ENCODE measurements around the gene MBP.

Gene MBP

DNA sequence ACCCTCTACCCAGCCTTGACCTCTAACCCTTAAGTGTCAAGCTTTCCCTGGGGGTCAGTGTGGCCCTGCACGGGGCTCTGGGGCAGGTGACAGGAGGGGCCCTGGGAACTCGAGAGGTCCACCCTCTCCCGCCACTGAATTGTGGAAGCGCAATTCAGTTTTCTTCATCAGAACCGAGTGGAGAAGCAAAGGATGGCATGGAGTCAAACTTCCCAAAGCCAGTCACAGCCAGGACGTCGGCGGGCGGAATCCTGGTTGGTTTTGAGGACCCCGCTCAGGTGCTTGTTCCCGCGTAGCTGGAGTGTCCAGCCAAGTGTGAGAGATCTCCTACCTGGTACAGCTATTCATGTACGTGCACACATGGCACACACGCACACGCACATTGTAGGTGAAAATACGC is 62.0 kb downstream of the MBP start:
- peaks cover 97% of the 10 kb centered on the region for H3K4me1 Mint-ChIP-seq (ENCODE audit: low read depth)
- no peak overlapping the region for H3K4me3 Mint-ChIP-seq
- peaks cover 28% of the 10 kb centered on the region for H3K36me3 Mint-ChIP-seq (ENCODE audit: low read depth)
- H3K27ac Mint-ChIP-seq, result peak overlapping the region; percentile 83
- H3K9me3 Mint-ChIP-seq, result no peaks in the 10 kb centered on the region
- H3K27me3 Mint-ChIP-seq, result no peaks in the 10 kb centered on the region

DNA sequence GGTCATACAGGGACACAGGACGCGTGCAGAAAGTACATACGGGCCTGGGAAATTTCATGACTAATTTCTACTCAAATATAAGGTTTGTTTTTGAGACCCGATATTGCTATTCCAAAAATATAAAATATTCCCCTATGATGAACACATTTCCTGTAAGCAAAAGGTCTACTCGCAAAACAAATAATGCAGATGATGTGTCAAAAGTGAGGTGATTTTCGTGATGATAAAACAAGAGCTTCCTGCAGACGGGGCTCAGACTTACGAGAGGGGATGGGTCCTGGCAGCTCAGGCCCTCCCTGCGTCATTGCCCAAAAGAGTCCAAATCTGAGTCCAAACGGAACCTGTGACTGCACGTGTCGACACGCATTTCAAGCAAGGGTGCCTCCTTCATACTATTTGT is 62.7 kb downstream of the MBP start:
- peak overlapping the region; percentile 83 for H3K27ac Mint-ChIP-seq
- peak overlapping the region; percentile 44 for H3K4me3 Mint-ChIP-seq
- H3K36me3 Mint-ChIP-seq (ENCODE audit: low read depth), result peaks cover 31% of the 10 kb centered on the region
- peaks cover 96% of the 10 kb centered on the region for H3K4me1 Mint-ChIP-seq (ENCODE audit: low read depth)
- H3K9me3 Mint-ChIP-seq, result no peaks in the 10 kb centered on the region
- no peaks in the 10 kb centered on the region for H3K27me3 Mint-ChIP-seq

DNA sequence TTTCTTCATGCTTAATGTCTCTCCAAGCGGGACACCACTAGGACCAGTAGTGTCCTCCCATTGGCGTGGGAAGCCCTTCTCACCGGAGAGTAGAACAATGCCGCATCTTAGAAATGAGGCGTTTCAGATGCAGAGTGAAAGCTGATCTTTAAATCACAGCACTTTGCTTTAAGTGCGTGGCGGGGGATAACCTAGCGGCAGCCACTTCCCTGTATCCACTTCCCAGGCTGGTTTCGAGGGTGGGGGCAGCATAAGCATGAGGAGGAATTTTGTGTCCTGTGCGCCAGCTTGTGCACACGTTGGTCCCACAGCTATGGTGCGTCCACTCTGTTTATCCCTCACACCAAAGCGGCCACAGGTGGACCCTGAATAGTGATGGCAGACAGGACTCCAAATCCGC is 63.1 kb downstream of the MBP start:
- Mint-ChIP-seq H3K4me3 (no peak overlapping the region), H3K27me3 (no peaks in the 10 kb centered on the region)

DNA sequence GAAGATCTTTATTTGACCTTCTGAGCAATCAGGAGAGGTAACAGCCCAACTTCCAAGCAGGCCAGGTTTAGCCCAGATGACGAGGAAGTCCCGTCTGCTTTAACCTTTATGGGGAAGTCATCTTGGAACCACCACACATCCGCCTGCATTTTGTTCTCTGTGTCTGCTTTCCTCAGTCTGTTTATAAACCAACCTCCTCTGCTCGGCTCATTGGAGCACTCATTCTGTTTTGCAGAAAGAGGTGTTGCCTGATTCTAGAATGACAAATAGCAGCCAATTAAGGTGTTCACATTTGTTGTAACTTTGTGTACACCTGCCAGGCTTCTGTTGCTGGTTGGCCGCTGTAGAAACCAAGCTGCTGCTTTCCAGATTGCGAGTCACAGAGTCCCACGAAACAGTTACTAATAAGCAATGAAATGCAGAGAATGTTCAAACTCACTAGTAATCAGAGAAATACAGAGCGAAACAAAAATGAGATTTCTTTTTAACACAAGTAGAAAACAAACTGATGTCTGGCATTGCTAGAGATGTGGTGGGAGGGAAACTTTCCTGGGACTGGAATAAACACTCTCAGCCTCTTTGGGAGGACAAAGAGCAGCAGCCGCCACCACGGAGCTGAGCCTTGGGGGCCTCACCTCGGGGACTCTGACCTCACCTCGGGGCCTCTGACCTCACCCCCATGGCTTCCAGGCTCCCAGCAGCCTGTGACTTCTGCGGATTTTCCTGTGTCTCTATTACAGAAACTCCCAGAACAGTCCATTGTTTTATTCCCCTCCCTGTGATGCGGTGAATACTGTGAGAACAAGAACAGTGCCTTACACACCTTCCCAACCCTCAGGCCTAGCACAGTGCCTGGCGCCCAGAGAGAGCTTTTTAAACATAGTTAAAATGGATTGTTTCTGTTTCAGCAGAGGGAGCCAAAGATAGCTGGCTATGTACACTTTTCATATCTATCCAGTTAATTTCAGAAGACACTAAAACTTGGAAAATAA is 64.0 kb downstream of the MBP start:
- Mint-ChIP-seq H3K27ac (peak overlapping the region; percentile 90), H3K36me3 (ENCODE audit: low read depth) (peaks cover 39% of the 10 kb centered on the region)

More for the DNA sequence above, 63.1 kb downstream of the MBP start:
- Mint-ChIP-seq H3K9me3 (no peaks in the 10 kb centered on the region), H3K27ac (peak overlapping the region; percentile 78), H3K36me3 (ENCODE audit: low read depth) (peaks cover 34% of the 10 kb centered on the region), H3K4me1 (ENCODE audit: low read depth) (peaks cover 98% of the 10 kb centered on the region)

DNA sequence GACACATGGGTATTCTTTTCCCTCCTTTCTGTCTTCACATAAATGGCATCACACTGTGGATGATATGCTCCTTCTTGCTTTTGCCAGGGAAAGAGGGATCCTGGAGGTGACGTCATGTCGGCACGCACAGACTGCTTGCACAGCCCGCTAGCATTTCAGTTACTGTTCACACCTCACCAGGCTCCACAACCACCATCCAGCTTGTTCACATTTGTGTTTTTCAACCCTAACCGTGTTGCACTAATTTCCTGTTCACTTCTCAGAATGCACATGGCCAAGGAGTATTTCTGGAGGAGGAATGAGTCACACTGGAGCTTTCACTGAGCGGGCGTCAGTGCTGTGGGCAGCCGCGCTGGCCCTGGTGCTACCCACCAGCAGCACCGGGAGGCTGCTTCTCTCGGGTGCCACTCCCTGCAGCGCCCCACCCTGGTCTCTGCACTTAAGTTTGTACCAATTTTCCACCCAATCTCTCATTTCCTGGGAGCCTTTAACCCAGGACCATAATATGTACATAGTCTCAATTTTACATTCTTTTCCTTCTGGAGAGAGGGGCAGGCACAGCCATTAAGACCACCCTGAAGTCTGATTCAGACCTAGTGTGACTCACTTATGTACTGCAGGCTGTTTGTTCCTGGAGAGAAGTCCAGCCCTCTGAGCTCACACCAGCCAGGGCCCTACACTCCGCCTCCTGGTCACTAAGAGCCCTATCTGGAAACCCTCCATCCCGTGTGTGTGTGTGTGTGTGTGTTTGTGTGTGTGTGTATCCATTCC is 65.1 kb downstream of the MBP start:
- Mint-ChIP-seq H3K4me1 (ENCODE audit: low read depth) (peaks cover 99% of the 10 kb centered on the region), H3K27me3 (no peaks in the 10 kb centered on the region), H3K4me3 (peak overlapping the region; percentile 50), H3K9me3 (no peaks in the 10 kb centered on the region), H3K36me3 (ENCODE audit: low read depth) (peaks cover 47% of the 10 kb centered on the region), H3K27ac (peak overlapping the region; percentile 90)

More for the DNA sequence above, 64.0 kb downstream of the MBP start:
- H3K4me3 Mint-ChIP-seq, result peak overlapping the region; percentile 50
- no peaks in the 10 kb centered on the region for H3K9me3 Mint-ChIP-seq
- H3K4me1 Mint-ChIP-seq (ENCODE audit: low read depth), result peaks cover 98% of the 10 kb centered on the region
- H3K27me3 Mint-ChIP-seq, result no peaks in the 10 kb centered on the region

DNA sequence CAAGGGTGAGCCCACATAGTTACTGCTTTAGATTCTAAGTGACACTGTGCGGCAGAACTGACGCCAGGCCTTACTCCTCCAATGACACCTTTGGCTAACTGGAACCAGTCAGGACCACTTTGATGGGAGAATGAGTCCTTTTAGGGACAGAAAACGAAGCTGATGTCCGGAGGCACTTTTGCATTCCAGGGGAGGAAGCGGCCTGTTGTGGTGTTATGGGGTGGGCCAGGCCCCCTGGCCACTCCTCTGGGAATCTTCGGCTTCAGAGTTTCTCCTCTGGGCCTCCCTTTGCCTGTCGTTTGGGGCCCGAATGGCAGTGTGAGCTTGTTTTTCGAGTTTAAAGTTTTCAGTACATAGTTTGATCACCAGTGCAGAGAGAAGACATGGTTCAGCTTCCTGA is 65.9 kb downstream of the MBP start:
- Mint-ChIP-seq H3K4me1 (ENCODE audit: low read depth) (peaks cover 99% of the 10 kb centered on the region), H3K27ac (peak overlapping the region; percentile 90), H3K36me3 (ENCODE audit: low read depth) (peaks cover 50% of the 10 kb centered on the region), H3K4me3 (no peak overlapping the region), H3K9me3 (no peaks in the 10 kb centered on the region), H3K27me3 (no peaks in the 10 kb centered on the region)

DNA sequence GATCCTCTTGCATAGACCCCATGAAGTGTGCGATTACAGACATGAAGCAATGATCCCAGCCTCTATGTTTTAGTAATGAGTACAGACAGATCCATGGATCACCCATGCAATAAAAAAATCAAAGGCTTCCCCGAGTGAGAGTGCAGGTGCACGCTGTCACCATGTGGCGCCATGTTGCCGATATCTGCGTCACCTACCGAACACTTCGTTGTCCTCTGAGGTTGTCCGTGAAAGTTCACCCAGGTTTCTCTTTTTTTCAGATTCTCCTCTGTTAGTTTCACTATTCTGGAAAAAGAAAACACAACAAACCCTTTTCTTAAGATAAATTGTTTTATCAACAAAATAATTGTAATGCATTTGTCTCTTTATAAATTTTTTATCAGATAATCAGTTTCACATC is 66.5 kb downstream of the MBP start:
- H3K27me3 Mint-ChIP-seq, result no peaks in the 10 kb centered on the region
- peak overlapping the region; percentile 97 for H3K27ac Mint-ChIP-seq
- no peaks in the 10 kb centered on the region for H3K9me3 Mint-ChIP-seq
- no peak overlapping the region for H3K4me3 Mint-ChIP-seq
- peaks cover 52% of the 10 kb centered on the region for H3K36me3 Mint-ChIP-seq (ENCODE audit: low read depth)
- H3K4me1 Mint-ChIP-seq (ENCODE audit: low read depth), result peaks cover 99% of the 10 kb centered on the region

DNA sequence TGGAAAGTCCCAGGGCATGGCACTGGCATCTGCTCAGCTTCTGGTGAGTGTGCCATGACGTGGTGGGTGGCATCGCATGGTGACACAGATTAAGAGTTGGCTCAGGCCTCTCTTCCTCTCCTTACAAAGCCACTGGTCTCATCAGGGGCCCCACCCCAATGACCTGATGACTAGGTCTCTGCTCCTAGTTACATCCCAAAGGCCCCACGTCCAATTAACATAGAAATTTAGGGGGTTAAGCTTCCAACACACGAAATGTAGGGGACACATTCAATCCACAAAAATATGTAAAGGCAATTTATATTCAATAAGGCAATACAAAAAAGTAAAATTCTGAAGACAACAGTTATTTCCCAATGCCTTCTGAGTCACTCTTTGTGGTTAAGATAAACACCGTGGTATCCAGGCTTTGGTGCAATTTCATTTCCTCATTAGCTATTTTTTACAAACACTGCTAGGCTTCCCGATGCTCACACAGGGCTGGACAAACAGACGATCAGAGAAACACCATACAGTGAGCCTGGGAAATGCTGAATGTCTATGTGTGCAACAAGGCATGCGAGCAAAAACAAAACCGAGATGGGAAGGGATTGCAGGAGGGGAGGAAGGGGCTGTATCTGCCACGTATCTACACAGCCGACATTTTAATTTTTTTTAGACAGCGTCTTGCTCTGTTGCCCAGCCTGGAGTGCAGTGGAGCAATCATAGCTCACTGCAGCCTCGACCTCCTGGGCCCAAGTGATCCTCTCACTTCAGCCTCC is 67.2 kb downstream of the MBP start:
- Mint-ChIP-seq H3K4me3 (peak overlapping the region; percentile 65), H3K27ac (peak overlapping the region; percentile 97), H3K9me3 (no peaks in the 10 kb centered on the region), H3K36me3 (ENCODE audit: low read depth) (peaks cover 49% of the 10 kb centered on the region), H3K27me3 (no peaks in the 10 kb centered on the region), H3K4me1 (ENCODE audit: low read depth) (peaks cover 99% of the 10 kb centered on the region)

DNA sequence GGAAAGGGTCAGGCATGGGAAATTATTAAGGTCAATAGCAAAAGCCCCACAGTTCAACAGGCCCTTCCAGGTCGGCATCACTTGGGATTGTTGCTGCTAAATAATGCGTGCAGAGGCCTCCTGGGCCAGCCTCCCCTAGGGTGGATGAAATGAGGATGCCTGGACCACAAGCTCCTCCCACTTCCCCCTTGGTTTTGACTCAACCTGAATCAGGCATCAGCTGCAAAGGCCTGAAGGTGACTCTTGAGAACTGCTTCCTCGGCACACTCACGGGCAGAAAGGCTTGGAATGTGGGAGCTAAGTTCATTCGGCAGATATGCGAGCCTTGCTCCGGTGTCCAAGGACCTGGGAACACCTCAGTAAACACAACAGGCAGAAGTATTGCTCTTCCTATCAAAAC is 69.3 kb downstream of the MBP start:
- H3K27me3 Mint-ChIP-seq, result no peaks in the 10 kb centered on the region
- H3K36me3 Mint-ChIP-seq (ENCODE audit: low read depth), result peaks cover 58% of the 10 kb centered on the region
- H3K4me1 Mint-ChIP-seq (ENCODE audit: low read depth), result peaks cover 93% of the 10 kb centered on the region
- peak overlapping the region; percentile 68 for H3K4me3 Mint-ChIP-seq
- H3K27ac Mint-ChIP-seq, result peak overlapping the region; percentile 97
- H3K9me3 Mint-ChIP-seq, result no peaks in the 10 kb centered on the region

DNA sequence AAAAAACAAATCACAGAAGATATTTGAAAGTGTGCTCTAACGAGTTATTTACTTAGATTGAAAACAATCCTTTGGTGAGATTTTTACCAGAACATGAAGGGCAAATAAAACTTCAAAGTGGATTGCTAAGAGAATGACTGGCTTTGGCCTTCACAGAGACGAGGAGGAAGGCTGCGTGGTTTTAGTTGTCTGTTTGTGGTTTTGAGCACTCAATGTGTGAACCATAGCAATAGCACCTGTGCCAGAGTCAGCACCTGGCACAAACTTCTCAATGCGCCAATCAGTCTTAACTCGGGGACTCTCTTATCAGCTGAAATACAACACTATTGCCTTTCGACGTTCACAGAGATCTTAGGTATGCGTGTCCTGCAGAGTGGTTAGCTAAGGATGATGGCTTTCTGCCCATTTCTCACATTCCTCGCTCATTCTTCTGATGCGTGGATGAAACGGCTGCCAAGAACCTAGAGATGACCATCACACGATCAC is 70.0 kb downstream of the MBP start:
- Mint-ChIP-seq H3K27me3 (no peaks in the 10 kb centered on the region), H3K4me1 (ENCODE audit: low read depth) (peaks cover 86% of the 10 kb centered on the region), H3K36me3 (ENCODE audit: low read depth) (peaks cover 58% of the 10 kb centered on the region), H3K9me3 (no peaks in the 10 kb centered on the region), H3K4me3 (peak overlapping the region; percentile 68), H3K27ac (peak overlapping the region; percentile 97)

DNA sequence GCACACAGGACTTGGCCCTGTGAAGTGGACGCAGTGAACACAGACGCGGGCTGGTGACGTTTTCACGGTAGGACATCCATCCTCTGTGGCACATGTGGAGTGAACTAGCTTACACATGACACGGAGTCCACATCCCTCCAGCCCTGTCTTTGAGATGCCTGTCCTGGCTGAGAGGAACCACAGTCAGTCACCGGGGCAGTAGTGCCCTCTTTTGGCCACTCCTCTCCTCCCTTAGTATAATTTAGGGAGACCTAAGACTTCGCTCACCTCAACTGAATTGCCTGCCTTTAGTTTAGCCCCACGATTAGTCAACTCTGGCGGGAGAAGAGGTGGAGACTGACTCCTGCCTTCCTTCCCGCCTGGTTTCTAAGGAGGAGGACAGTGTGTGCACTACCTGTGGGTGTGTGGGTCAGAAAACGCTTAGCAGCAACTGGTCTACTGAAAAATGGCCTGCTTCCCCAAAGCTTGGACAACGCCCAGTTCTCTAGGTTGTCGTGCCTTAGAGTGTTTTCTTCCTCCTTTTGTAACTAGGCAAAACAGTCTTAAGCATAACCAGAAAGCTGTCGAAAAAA is 70.6 kb downstream of the MBP start:
- H3K4me1 Mint-ChIP-seq (ENCODE audit: low read depth), result peaks cover 85% of the 10 kb centered on the region
- peak overlapping the region; percentile 97 for H3K27ac Mint-ChIP-seq
- H3K27me3 Mint-ChIP-seq, result no peaks in the 10 kb centered on the region
- no peaks in the 10 kb centered on the region for H3K9me3 Mint-ChIP-seq
- H3K36me3 Mint-ChIP-seq (ENCODE audit: low read depth), result peaks cover 63% of the 10 kb centered on the region
- peak overlapping the region; percentile 68 for H3K4me3 Mint-ChIP-seq

DNA sequence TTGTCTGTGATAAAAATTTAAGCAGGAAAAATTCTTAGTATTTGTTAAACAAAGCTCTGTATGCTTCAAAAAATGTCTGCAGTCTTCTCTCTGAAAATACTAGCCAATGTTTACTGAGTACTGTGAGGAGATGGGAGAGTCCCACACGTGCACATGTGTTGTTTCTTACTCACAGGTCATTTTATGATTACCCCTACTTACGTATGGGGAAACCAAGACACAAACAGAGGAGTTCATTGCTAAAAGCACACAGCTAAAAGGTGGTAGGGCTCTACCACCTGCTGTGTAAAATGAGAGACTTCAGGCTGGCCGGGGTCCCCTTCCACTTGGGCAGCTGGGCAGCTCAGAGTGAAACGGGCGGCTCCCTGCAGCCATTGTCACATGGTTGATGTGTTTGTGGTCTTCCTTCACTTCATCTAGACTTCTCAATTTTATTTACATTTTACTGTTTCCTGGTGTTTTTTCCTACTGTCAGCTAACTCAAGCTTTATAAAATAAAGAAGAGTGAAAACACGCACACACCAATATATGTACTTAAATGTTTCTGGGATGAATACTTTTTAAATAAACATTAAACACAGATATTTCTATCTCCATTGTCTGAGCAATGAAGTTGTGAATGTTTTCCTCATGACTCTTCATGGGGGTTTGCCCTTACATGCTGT is 71.2 kb downstream of the MBP start:
- Mint-ChIP-seq H3K9me3 (no peaks in the 10 kb centered on the region), H3K36me3 (ENCODE audit: low read depth) (peaks cover 63% of the 10 kb centered on the region), H3K4me3 (peak overlapping the region; percentile 68), H3K4me1 (ENCODE audit: low read depth) (peaks cover 85% of the 10 kb centered on the region), H3K27ac (peak overlapping the region; percentile 97), H3K27me3 (no peaks in the 10 kb centered on the region)

DNA sequence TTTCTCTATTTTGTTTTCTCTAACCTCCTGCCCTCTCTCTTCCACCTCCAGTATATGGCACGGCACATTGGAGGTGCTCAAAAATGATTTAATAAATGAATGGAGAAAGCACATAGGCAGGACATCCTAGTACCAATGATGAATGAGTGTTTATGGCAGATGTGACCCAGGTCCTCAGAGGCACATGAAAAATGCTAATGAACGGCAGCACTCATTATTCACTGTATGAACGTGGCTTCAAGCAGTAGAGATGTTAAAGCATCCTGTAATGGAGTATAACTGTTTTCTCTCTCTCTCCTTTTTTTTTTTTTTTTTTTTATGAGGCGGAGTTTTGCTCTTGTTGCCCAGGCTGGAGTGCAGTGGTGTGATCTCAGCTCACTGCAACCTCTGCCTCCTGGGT is 72.4 kb downstream of the MBP start:
- Mint-ChIP-seq H3K27ac (no peak overlapping the region), H3K36me3 (ENCODE audit: low read depth) (peaks cover 53% of the 10 kb centered on the region), H3K9me3 (no peaks in the 10 kb centered on the region), H3K27me3 (no peaks in the 10 kb centered on the region), H3K4me3 (no peak overlapping the region), H3K4me1 (ENCODE audit: low read depth) (peaks cover 85% of the 10 kb centered on the region)
